SK-N-SH treated with all-trans-retinoic acid at 6 μM for 48 hours (cell line): ENCODE data around the gene RO60.

Experiments
- ATAC-seq: fragments of 200-7000 bp; cut with Tn5 transposase; 3 replicates; pipeline ENCODE4 v1.9.1; 2020; ENCODE audit warnings: mild to moderate bottlenecking, moderate library complexity
- ARNTL ChIP-seq: fragments of 450-650 bp; formaldehyde crosslinking; IDR thresholded peaks from 2 replicates; pipeline ENCODE4 v1.5.0; 2020; ENCODE audit warnings: low read depth, mild to moderate bottlenecking, moderate library complexity, borderline replicate concordance
- BACH2 ChIP-seq: fragments of 250-450 bp; sonication (Bioruptor Pico); IDR thresholded peaks from 2 replicates; pipeline ENCODE4 v1.9.0; 2021; ENCODE audit warnings: mild to moderate bottlenecking, borderline replicate concordance
- CREB5 ChIP-seq: fragments of 250-450 bp; sonication (Bioruptor Pico); IDR thresholded peaks from 2 replicates; pipeline ENCODE4 v1.5.1; 2020; ENCODE audit warnings: low read depth, mild to moderate bottlenecking, moderate library complexity
- CSRNP3 ChIP-seq: fragments of 250-450 bp; sonication (Bioruptor Pico); IDR thresholded peaks from 2 replicates; pipeline ENCODE4 v1.5.1; 2021; ENCODE audit warnings: mild to moderate bottlenecking, moderate library complexity
- ESRRG ChIP-seq: fragments of 250-450 bp; sonication (Bioruptor Pico); IDR thresholded peaks from 2 replicates; pipeline ENCODE4 v1.6.1; 2021; ENCODE audit warnings: mild to moderate bottlenecking
- GLIS3 ChIP-seq: fragments of 250-450 bp; sonication (Bioruptor Pico); IDR thresholded peaks from 2 replicates; pipeline ENCODE4 v1.5.0; 2020; ENCODE audit warnings: mild to moderate bottlenecking, moderate library complexity
- ISL1 ChIP-seq: fragments of 250-450 bp; sonication (Bioruptor Pico); IDR thresholded peaks from 2 replicates; pipeline ENCODE4 v2.1.2; 2022; ENCODE audit warnings: mild to moderate bottlenecking, moderate library complexity
- OSR1 ChIP-seq: fragments of 250-450 bp; sonication (Bioruptor Pico); IDR thresholded peaks from 2 replicates; pipeline ENCODE4 v1.8.0; 2022; ENCODE audit warnings: moderate library complexity, mild to moderate bottlenecking, inconsistent platforms
- POU6F1 ChIP-seq: fragments of 250-450 bp; sonication (Bioruptor Pico); IDR thresholded peaks from 2 replicates; pipeline ENCODE4 v1.8.0; 2021; ENCODE audit warnings: low read depth, mild to moderate bottlenecking, moderate library complexity, borderline replicate concordance
- RARB ChIP-seq: fragments of 250-450 bp; sonication (Bioruptor Pico); IDR thresholded peaks from 2 replicates; pipeline ENCODE4 v1.8.0; 2021; ENCODE audit warnings: mild to moderate bottlenecking, moderate library complexity
- SNAI2 ChIP-seq: fragments of 250-450 bp; sonication (Bioruptor Pico); IDR thresholded peaks from 2 replicates; pipeline ENCODE4 v1.5.0; 2020; ENCODE audit warnings: mild to moderate bottlenecking, moderate library complexity
- TCF4 ChIP-seq: fragments of 250-450 bp; sonication (Bioruptor Pico); IDR thresholded peaks from 2 replicates; pipeline ENCODE4 v1.8.0; 2021; ENCODE audit warnings: mild to moderate bottlenecking, moderate library complexity, borderline replicate concordance
- TOX ChIP-seq: fragments of 250-450 bp; sonication (Bioruptor Pico); IDR thresholded peaks from 2 replicates; pipeline ENCODE4 v1.8.0; 2021; ENCODE audit warnings: mild to moderate bottlenecking, moderate library complexity, borderline replicate concordance
- TSHZ2 ChIP-seq: fragments of 250-450 bp; sonication (Bioruptor Pico); IDR thresholded peaks from 2 replicates; pipeline ENCODE4 v1.5.0; 2020; ENCODE audit warnings: mild to moderate bottlenecking, moderate library complexity
- ZC3H10 ChIP-seq: fragments of 250-450 bp; sonication (Bioruptor Pico); IDR thresholded peaks from 2 replicates; pipeline ENCODE4 v1.5.1; 2021; ENCODE audit warnings: mild to moderate bottlenecking, moderate library complexity
- ZFP3 ChIP-seq: fragments of 250-450 bp; sonication (Bioruptor Pico); IDR thresholded peaks from 2 replicates; pipeline ENCODE4 v1.5.0; 2020; ENCODE audit warnings: mild to moderate bottlenecking, moderate library complexity
- ZFP30 ChIP-seq: fragments of 450-650 bp; formaldehyde crosslinking; IDR thresholded peaks from 2 replicates; pipeline ENCODE4 v1.5.0; 2022; ENCODE audit warnings: mild to moderate bottlenecking, moderate library complexity
- ZNF565 ChIP-seq: fragments of 450-650 bp; formaldehyde crosslinking; conservative IDR thresholded peaks from 2 replicates; pipeline ENCODE4 v1.5.0; 2020; ENCODE audit warnings: low read depth, mild to moderate bottlenecking, moderate library complexity
- ZNF70 ChIP-seq: fragments of 450-650 bp; formaldehyde crosslinking; IDR thresholded peaks from 2 replicates; pipeline ENCODE4 v1.5.0; 2020; ENCODE audit warnings: mild to moderate bottlenecking, moderate library complexity
- ZNF8 ChIP-seq: fragments of 450-650 bp; formaldehyde crosslinking; IDR thresholded peaks from 2 replicates; pipeline ENCODE4 v1.5.0; 2020; ENCODE audit warnings: mild to moderate bottlenecking, moderate library complexity

RO60 gene

GRCh38 chr1:193104502-193104906 is 45.1 kb downstream of the RO60 start:
- no peak for TF ChIP-seq TSHZ2 (CRISPR knock-in tag)
- TF ChIP-seq ZFP3 (CRISPR knock-in tag): no peak
- no peak for TF ChIP-seq ISL1 (CRISPR knock-in tag)
- TF ChIP-seq TOX: no peak
- no peak for TF ChIP-seq ZC3H10 (CRISPR knock-in tag)
- no peak for TF ChIP-seq TCF4 (CRISPR knock-in tag)
- TF ChIP-seq ZNF565: no peak
- TF ChIP-seq CREB5 (CRISPR knock-in tag): no peak
- ATAC-seq: peak; percentile 65

- peak; percentile 95 for ATAC-seq
- TF ChIP-seq TCF4 (CRISPR knock-in tag) (no peak), RARB (CRISPR knock-in tag) (0 out of 2 replicates have a peak, but pooled peaks have one; percentile 13), ARNTL (CRISPR knock-in tag) (no peak)
Observed at GRCh38 chr1:193104907-193105820, 45.8 kb downstream of the RO60 start, which contains the start of gene GLRX2. Gene GLRX2 (minus strand): TSS chr1:193105414. CDS start chr1:193105382, 32 bp downstream.

GRCh38 chr1:193105821-193106177 is 46.4 kb downstream of the RO60 start:
- ATAC-seq: no peak
- TF ChIP-seq RARB (CRISPR knock-in tag): no peak

- ATAC-seq: no peak
- TF ChIP-seq TOX: no peak
- TF ChIP-seq ISL1 (CRISPR knock-in tag): no peak
- no peak for TF ChIP-seq TCF4 (CRISPR knock-in tag)
- TF ChIP-seq ZNF8 (CRISPR knock-in tag): no peak
- no peak for TF ChIP-seq GLIS3 (CRISPR knock-in tag)
- TF ChIP-seq ZC3H10 (CRISPR knock-in tag): no peak
- TF ChIP-seq RARB (CRISPR knock-in tag): no peak
- no peak for TF ChIP-seq BACH2 (CRISPR knock-in tag)
- no peak for TF ChIP-seq ZNF70 (CRISPR knock-in tag)
- no peak for TF ChIP-seq CREB5 (CRISPR knock-in tag)
- TF ChIP-seq OSR1: no peak
- TF ChIP-seq POU6F1 (CRISPR knock-in tag): no peak
- no peak for TF ChIP-seq ARNTL (CRISPR knock-in tag)
- TF ChIP-seq CSRNP3 (CRISPR knock-in tag): no peak
- TF ChIP-seq ZNF565: no peak
- no peak for TF ChIP-seq ZFP30 (CRISPR knock-in tag)
- no peak for TF ChIP-seq ESRRG (CRISPR knock-in tag)
- no peak for TF ChIP-seq SNAI2
Observed at GRCh38 chr1:193108471-193108870, 49.1 kb downstream of the RO60 start.
